GM18951 (cell line): ENCODE measurements around the gene SNX11.
"Not testable (repeated sequence)": the region's sequence is repeated elsewhere in the genome, so short reads cannot be mapped to it uniquely, and the experiment has no call there.

Experiments
- POLR2A ChIP-seq: IDR thresholded peaks from 4 replicates; pipeline ENCODE4 v1.6.1; 2011; ENCODE audit warnings: mild to moderate bottlenecking; ENCODE audit not compliant: insufficient read length, insufficient read depth; ENCODE audit errors: extremely low read depth
- in situ Hi-C: fragments of 300-500 bp; cut with MboI; formaldehyde crosslinking; loops from one replicate; pipeline ENCODE4 v1.12.0; 2022; ENCODE audit warnings: low sequenced_read_pairs, mixed read lengths, inconsistent platforms; ENCODE audit not compliant: unreplicated experiment

Gene SNX11, protein sequence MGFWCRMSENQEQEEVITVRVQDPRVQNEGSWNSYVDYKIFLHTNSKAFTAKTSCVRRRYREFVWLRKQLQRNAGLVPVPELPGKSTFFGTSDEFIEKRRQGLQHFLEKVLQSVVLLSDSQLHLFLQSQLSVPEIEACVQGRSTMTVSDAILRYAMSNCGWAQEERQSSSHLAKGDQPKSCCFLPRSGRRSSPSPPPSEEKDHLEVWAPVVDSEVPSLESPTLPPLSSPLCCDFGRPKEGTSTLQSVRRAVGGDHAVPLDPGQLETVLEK

DNA sequence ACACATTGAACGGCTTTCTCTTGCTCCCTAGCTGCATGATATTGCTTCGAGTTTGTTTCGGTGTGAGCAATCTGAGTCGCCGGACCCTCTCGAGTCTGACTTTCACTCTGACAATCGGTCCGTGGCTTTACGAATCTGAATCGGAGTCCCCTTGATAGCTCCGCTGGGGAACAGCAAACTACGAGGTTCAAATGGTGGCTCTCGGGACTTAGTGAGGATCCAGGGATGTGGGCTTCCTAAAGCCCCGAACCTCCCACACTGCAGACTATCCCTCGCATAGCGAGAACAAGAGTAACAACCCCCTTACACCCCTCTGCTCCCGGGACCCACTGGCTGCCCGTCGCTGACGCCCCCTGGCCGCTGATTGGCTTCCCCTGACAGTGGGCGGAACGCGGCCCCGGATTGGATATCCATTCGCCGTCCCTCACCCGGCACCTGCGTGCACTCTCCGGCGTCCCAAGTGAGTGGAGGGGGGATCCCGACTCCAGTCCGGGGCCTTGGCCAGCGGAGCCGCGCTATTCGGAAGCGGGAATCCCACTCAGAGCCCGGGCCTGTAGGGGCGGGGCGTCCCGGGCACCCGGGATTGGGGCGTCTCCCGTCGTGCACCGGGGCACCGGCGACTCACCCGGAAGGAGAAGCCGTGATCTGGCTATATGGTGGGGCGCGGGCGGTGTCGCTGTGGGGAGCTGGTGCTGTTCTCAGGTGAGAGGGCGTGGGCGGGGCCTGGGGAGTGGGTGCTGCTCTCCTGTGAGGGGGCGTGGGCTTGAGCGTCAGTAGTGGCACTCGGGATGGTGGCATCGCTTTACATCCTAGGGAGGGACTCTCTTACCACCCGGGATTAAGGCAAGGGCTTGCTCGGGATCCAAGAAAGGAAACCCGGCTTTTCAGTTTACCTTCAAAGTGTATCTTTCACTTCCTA is at the start of gene SNX11:
Gene SNX11, plus strand, starts transcription at position 630 of the 919 bp plus-strand sequence. CDS start 4,278 bp downstream, outside the sequence.
- in situ Hi-C loops = no loop called here
- TF ChIP-seq POLR2A = peak; percentile 76

DNA sequence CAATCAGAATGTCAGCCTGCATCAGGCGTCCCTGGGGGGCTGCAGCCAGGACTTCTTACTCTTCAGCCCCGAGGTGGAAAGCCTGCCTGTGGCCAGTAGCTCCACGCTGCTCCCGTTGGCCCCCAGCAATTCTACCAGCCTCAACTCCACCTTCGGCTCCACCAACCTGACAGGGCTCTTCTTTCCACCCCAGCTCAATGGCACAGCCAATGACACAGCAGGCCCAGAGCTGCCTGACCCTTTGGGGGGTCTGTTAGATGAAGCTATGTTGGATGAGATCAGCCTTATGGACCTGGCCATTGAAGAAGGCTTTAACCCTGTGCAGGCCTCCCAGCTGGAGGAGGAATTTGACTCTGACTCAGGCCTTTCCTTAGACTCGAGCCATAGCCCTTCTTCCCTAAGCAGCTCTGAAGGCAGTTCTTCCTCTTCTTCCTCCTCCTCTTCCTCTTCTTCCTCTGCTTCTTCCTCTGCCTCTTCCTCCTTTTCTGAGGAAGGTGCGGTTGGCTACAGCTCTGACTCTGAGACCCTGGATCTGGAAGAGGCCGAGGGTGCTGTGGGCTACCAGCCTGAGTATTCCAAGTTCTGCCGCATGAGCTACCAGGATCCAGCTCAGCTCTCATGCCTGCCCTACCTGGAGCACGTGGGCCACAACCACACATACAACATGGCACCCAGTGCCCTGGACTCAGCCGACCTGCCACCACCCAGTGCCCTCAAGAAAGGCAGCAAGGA is 49.0 kb upstream of the SNX11 start:
- in situ Hi-C loops = no loop called here
- no peak for TF ChIP-seq POLR2A

DNA sequence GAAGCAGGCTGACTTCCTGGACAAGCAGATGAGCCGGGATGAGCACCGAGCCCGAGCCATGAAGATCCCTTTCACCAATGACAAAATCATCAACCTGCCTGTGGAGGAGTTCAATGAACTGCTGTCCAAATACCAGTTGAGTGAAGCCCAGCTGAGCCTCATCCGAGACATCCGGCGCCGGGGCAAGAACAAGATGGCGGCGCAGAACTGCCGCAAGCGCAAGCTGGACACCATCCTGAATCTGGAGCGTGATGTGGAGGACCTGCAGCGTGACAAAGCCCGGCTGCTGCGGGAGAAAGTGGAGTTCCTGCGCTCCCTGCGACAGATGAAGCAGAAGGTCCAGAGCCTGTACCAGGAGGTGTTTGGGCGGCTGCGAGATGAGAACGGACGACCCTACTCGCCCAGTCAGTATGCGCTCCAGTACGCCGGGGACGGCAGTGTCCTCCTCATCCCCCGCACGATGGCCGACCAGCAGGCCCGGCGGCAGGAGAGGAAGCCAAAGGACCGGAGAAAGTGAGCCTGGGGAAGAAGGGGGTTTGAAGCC is 48.4 kb upstream of the SNX11 start:
- in situ Hi-C loops = no loop called here
- no peak for TF ChIP-seq POLR2A

DNA sequence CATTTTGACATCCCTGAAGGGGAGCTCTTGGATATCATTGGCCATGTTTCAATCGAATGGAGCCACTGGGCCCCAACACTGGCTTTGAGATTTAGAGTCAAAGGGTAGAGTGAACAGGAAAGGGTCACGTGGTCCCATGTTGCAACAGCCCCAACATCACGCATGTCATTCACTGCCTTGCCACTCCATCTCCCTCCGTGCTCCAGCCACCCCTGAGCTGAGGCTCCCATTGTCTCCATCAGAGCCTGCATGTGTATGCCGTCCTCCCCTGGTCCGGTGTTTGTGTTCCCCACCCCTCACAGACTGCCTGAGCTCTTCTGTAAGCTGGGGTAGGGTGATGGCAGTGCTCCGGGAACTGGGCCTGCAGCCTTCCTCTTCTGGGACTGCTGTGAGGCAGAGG is 47.3 kb upstream of the SNX11 start:
- in situ Hi-C loops = no loop called here
- no peak for TF ChIP-seq POLR2A

DNA sequence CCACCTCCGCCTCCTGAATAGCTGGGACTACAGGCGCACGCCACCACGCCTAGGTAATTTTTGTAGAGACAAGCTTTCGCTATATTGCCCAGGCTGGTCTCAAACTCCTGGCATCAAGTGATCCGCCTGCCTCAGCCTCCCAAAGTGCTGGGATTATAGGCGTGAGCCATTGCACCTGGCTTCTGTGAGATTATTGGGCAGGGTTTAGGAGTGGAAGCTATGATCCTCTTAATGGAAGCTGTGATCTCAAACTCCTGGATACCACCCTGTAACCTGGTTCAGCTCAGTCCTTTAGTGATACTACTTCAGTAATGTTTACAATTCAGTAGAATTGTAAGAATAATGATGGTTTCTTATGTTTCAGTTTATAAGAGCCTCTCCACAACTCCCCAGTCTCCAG is 45.3 kb upstream of the SNX11 start:
- in situ Hi-C loops = no loop called here
- TF ChIP-seq POLR2A = no peak

DNA sequence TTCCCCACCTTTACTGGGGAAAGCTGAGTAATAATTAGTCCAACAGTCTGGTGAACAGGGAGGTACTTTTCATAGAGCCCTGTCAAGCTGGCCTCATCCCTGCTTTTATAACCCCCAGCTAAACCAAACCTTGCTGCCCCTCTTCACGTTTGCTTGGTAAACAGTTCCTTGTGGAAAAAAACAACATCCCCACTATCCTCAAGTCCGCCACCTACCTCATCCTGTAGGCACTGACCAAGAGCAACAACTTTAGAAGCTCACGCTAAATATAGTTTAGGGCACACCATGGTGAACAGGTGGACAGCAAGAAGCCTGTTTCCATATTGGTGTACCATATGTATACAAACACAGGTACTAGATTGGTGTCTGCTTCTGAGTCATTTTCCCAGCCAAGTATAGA is 42.9 kb upstream of the SNX11 start:
- TF ChIP-seq POLR2A = no peak
- in situ Hi-C loops = loop anchor here (5.0 kb wide), 1 partner anchor 37 kb away; no protein-coding TSS in a partner anchor

DNA sequence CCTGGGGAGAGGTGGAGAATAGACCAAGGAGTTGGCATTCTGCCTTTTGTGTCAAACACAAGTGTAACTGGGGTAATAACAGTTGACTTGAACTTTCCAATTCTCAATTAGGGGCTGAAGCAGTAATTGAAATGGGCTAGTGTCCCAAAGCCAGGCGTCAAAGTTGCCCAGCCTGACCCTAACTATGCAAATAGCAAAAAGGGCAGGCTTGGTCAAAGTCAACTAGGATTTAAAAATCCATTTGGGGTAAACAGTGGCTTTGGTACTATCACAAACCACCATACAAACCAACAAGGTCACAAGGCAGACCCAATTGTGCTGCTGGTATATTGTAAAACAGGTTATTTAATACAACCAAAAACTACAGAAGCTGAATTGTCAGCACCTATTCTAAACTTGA is 41.4 kb upstream of the SNX11 start:
- in situ Hi-C loops = loop anchor here (5.0 kb wide), 1 partner anchor 39 kb away; no protein-coding TSS in a partner anchor

DNA sequence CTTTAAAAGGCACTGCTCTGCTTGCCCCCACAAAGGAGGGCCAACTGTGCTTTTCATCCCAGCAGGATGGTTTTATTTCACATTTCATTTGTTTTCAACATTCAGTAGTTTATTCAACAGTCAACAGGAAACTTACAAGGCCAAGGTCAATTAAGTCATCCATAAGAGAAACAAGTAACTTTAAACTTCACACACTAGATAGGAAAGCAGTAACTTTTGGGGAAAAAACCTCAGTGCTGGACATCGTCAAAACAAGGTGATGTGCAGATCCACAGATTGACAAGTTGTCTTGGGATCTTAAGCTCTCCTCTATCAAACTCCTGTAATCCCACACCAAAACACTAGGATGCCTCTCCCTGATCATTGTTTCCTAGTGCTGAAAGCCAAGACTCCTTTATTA is 40.9 kb upstream of the SNX11 start:
- in situ Hi-C loops = loop anchor here (5.0 kb wide), 1 partner anchor 39 kb away; no protein-coding TSS in a partner anchor
- no peak for TF ChIP-seq POLR2A

More for the DNA sequence above, 41.4 kb upstream of the SNX11 start:
- no peak for TF ChIP-seq POLR2A

DNA sequence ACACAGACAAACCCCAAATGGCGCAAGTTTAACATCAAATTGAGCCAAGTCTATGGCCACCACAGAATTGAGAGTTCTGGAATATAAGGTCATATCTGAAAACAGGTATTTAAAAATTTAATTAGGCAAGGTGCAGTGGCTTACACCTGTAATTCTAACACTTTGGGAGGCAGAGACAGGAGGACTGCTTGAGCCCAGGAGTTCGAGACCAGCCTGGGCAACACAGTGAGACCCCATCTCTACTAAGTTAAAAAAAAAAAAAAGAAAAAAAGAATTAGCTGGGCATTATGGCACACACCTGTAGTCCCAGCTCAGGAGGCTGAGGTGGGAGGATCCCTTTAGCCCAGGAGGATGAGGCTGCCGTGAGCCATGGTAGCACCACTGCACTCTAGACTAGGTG is 40.3 kb upstream of the SNX11 start:
- TF ChIP-seq POLR2A = no peak
- in situ Hi-C loops = loop anchor here (5.0 kb wide), 1 partner anchor 40 kb away; no protein-coding TSS in a partner anchor

DNA sequence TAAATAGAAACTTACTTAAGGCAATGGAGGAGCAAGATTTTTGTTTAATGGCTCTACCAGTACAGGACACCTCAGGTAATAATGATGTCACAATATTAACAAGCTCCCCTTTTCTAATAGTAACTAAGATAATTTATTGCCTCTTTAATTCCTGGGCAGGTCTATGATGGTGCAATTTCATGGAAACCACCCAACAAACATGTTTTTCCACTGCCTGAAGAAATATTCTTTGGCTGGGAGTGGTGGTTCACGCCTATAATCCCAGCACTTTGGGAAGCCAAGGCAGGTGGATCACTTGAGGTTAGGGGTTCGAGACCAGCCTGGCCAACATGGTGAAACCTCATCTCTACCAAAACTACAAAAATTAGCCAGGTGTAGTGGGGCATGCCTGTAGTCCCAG is 39.8 kb upstream of the SNX11 start:
- in situ Hi-C loops = loop anchor here (5.0 kb wide), 1 partner anchor 41 kb away; no protein-coding TSS in a partner anchor

DNA sequence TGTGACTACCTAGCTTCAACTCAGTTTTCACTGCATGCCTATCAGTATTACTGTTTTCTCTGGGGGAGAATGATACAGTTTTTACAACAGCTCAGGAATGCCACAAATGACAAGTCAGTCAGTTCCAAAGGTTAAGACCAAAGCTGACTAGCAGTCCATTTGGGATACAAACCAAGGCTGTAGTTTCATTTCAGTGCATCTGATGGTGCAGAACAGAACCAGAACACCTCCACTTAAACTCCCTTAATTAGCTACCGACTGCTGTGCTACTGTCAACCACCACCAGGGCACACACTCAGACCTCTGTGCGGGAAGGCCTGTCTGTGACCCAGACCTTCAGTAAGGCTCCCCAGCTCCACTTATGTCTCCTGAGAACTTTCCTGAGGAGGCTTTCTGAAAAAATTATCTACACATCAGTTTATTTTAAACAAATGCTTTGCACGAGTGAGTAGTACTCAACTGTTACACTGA is 39.0 kb upstream of the SNX11 start:
- in situ Hi-C loops = loop anchor here (5.0 kb wide), 1 partner anchor 41 kb away; no protein-coding TSS in a partner anchor
- TF ChIP-seq POLR2A = no peak

DNA sequence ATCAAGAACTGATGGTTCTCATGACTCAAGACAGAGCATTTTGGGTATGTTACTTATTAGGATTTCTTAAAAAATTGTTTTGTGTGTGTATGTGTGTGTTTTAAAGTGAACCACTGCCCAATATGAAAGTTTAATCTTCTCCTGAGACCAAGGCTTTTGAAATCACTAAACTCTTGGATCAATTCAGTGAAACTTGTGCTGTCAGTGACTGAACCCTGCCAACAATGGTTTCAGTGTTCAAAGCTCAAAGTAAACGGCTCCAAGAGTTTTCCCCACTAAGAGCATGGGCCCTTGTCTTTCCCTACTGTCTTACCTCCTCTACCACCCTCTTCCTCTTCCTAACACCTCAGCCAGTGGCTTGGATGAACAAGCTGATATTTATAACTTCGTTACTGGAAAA is 37.4 kb upstream of the SNX11 start:
- in situ Hi-C loops = no loop called here
- TF ChIP-seq POLR2A = no peak

DNA sequence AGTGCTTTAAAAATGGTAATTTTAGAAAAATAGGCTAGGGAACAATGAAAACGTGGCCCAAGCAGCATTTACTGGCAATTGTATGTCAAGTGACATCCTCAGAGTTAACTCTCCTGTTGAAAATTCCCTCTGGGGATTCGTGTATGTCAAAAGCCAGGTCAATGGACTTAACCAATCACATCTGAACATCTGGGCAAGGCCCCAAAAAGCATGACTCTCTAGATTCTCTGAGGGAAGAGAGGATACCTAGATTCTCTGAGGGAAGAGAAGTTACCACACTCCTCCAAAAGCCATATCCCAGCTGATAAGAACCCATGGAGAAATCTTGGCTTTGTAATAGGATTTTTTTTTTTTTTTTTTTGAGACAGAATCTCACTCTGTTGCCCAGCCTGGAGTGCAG is 35.9 kb upstream of the SNX11 start:
- no peak for TF ChIP-seq POLR2A
- in situ Hi-C loops = no loop called here

DNA sequence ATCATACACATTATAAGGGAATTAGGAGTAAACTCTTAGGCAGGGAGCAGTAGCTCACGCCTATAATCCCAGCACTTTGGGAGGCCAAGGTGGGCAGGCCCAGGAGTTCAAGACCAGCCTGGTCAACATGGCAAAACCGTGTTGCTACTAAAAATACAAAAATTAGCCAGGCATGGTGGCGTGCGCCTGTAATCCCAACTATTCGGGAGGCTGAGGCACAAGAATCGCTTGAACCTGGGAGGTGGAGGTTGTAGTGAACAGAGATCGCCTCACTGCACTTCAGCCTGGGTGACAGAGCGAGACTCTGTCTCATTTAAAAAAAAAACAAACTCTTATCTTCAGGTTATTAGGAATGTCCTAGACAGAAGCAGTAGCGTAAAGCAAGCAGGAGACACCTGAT is 34.8 kb upstream of the SNX11 start:
- in situ Hi-C loops = not testable (repeated sequence)

DNA sequence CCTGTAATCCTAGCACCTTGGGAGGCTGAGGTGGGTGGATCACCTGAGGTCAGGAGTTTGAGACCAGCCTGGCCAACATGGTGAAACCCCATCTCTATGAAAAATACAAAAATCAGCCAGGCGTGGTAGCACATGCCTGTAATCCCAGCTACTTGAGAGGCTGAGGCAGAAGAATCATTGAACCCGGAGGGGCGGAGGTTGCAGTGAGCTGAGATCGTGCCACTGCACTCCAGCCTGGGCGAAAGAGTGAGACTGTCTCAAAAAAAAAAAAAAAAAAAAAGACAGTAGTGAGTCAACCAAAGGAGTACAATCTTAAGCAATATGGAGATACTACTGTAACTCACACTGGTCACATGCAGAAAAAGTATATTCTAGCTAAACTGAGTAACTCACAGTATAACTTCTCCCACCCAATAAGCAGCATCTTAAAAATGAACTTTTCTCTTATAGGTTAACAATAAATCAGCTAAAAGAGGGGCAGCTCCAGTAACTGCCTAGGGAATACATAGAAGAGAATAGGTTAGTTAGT is 33.9 kb upstream of the SNX11 start:
- in situ Hi-C loops = not testable (repeated sequence)
